H1 (cell line): ENCODE data around the gene S100PBP. TPM values are rescaled to one million over a fixed set of nuclear protein-coding genes. Genes with fewer than 3 reads are reported as not detected.
"Not testable (repeated sequence)": the region's sequence is repeated elsewhere in the genome, so short reads cannot be mapped to it uniquely, and the experiment has no call there.

ENCODE experiments used
- CTCF ChIA-PET: fragments of 300-600 bp; sonication (Branson Sonifier 250); formaldehyde crosslinking; loops from one replicate; lab custom pipeline; 2021; ENCODE audit not compliant: partially characterized antibody; lab: Charles Lee
- POLR2A ChIA-PET: fragments of 300-600 bp; sonication (Branson Sonifier 250); formaldehyde crosslinking; loops from one replicate; lab custom pipeline; 2021; ENCODE audit warnings: inconsistent platforms; ENCODE audit not compliant: partially characterized antibody; lab: Charles Lee
- DNase-seq, 2 experiments: peaks; one replicate each; pipeline versions ENCODE4 v3.0.0 to v3.0.0-alpha.2; 2010 to 2022; ENCODE audit warnings: low spot score in 2 of 2, low read depth in 1 of 2, mixed read lengths in 1 of 2
- FAIRE-seq: peaks from 2 replicates; lab custom pipeline; 2011; peaks lifted over from hg19 to GRCh38; lab: Jason Lieb, UNC
- H2AFZ ChIP-seq: 2 replicates; pipeline ENCODE4 v1.8.1; 2012; ENCODE audit warnings: low read length, inconsistent platforms
- H2AK5ac ChIP-seq: 2 replicates; pipeline ENCODE4 v1.6.1; 2013; ENCODE audit warnings: low read depth, low read length
- H2BK120ac ChIP-seq: replicated peaks from 2 replicates; pipeline ENCODE3; 2013; ENCODE audit warnings: low read depth, low read length, inconsistent platforms
- H2BK12ac ChIP-seq: 2 replicates; pipeline ENCODE4 v1.6.1; 2013; ENCODE audit warnings: low read depth, low read length
- H2BK15ac ChIP-seq: 2 replicates; pipeline ENCODE4 v1.6.1; 2013; ENCODE audit warnings: low read length
- H2BK20ac ChIP-seq: 2 replicates; pipeline ENCODE4 v1.6.1; 2013; ENCODE audit warnings: low read length
- H2BK5ac ChIP-seq: 2 replicates; pipeline ENCODE4 v1.6.1; 2013; ENCODE audit warnings: low read depth, low read length
- H3K14ac ChIP-seq: 2 replicates; pipeline ENCODE4 v1.6.1; 2013; ENCODE audit warnings: inconsistent platforms; ENCODE audit not compliant: insufficient read length
- H3K18ac ChIP-seq: 2 replicates; pipeline ENCODE4 v1.6.1; 2013; ENCODE audit warnings: low read length; ENCODE audit errors: extremely low read depth
- H3K23ac ChIP-seq: 2 replicates; pipeline ENCODE4 v1.6.1; 2013; ENCODE audit warnings: inconsistent platforms; ENCODE audit not compliant: insufficient read length
- H3K23me2 ChIP-seq: 2 replicates; pipeline ENCODE4 v1.6.1; 2013; ENCODE audit warnings: low read depth, low read length
- H3K27ac ChIP-seq: 2 replicates; pipeline ENCODE4 v1.6.1; 2011; ENCODE audit warnings: low read depth, low read length, inconsistent platforms
- H3K27me3 ChIP-seq, 4 experiments: replicated peaks in 1 of 4; 1 replicate in 1 of 4; 2 replicates in 3 of 4; pipeline versions ENCODE4 v1.6.1 to v1.8.1; 2011 to 2013; ENCODE audit warnings: low read length in 3 of 4, mild to moderate bottlenecking in 3 of 4, inconsistent platforms in 2 of 4, mixed read lengths in 2 of 4, moderate library complexity in 1 of 4; ENCODE audit not compliant: control insufficient read depth in 3 of 4, insufficient read depth in 3 of 4; ENCODE audit errors: extremely low read depth in 1 of 4
- H3K36me3 ChIP-seq, 4 experiments: 2 replicates each; pipeline versions ENCODE4 v1.6.1 to v1.8.1; 2011 to 2013; ENCODE audit warnings: mild to moderate bottlenecking in 4 of 4, low read length in 3 of 4, moderate library complexity in 2 of 4, control low read depth in 1 of 4, inconsistent platforms in 1 of 4; ENCODE audit not compliant: insufficient read depth in 4 of 4, control insufficient read depth in 2 of 4
- H3K4ac ChIP-seq: replicated peaks from 2 replicates; pipeline ENCODE3; 2013; ENCODE audit warnings: low read length, low read depth, mixed read lengths, inconsistent platforms; ENCODE audit not compliant: insufficient read length
- H3K4me1 ChIP-seq, 4 experiments: replicated peaks in 1 of 4; 1 replicate in 1 of 4; 2 replicates in 3 of 4; pipeline versions ENCODE4 v1.6.1 to v1.8.1; 2011 to 2013; ENCODE audit warnings: low read length in 3 of 4, inconsistent platforms in 2 of 4, mixed read lengths in 1 of 4; ENCODE audit not compliant: insufficient read depth in 4 of 4, control insufficient read depth in 3 of 4
- H3K4me2 ChIP-seq, 2 experiments: 2 replicates each; pipeline versions ENCODE4 v1.6.1 to v1.8.1; 2011 to 2013; ENCODE audit warnings: low read depth in 2 of 2, low read length in 2 of 2, control low read depth in 1 of 2, inconsistent platforms in 1 of 2, mild to moderate bottlenecking in 1 of 2; ENCODE audit not compliant: insufficient read depth in 1 of 2
- H3K4me3 ChIP-seq, 4 experiments: fragments of 200-600, 300-600 bp in 1 of 4; sonication (generic), shearing (Covaris generic), sonication (Bioruptor Twin) in 1 of 4; 2 replicates each; pipeline versions ENCODE4 v1.5.1 to v1.8.1; 2011 to 2016; ENCODE audit warnings: low read length in 4 of 4, low read depth in 3 of 4, control low read depth in 2 of 4, inconsistent platforms in 2 of 4, mild to moderate bottlenecking in 2 of 4, mixed read lengths in 1 of 4, moderate library complexity in 1 of 4; ENCODE audit not compliant: insufficient read depth in 2 of 4; ENCODE audit errors: extremely low read depth in 1 of 4
- H3K56ac ChIP-seq: replicated peaks from 2 replicates; pipeline ENCODE3; 2013; ENCODE audit warnings: low read depth, mild to moderate bottlenecking, mixed read lengths, low read length, inconsistent platforms; ENCODE audit not compliant: insufficient read length
- H3K79me1 ChIP-seq: 2 replicates; pipeline ENCODE4 v1.6.1; 2013; ENCODE audit warnings: low read depth, low read length, control low read depth
- H3K79me2 ChIP-seq, 2 experiments: 2 replicates each; pipeline versions ENCODE4 v1.6.1 to v1.8.1; 2012 to 2013; ENCODE audit warnings: low read length in 2 of 2, mild to moderate bottlenecking in 2 of 2, inconsistent platforms in 1 of 2; ENCODE audit not compliant: insufficient read depth in 2 of 2, control insufficient read depth in 1 of 2
- H3K9ac ChIP-seq, 4 experiments: replicated peaks in 1 of 4; 1 replicate in 1 of 4; 2 replicates in 3 of 4; pipeline versions ENCODE4 v1.6.1 to v1.8.1; 2011 to 2013; ENCODE audit warnings: low read depth in 3 of 4, low read length in 3 of 4, control low read depth in 2 of 4, mild to moderate bottlenecking in 2 of 4, moderate library complexity in 2 of 4, inconsistent platforms in 1 of 4; ENCODE audit errors: extremely low read depth in 1 of 4
- H3K9me3 ChIP-seq, 2 experiments: 2 replicates each; pipeline versions ENCODE4 v1.6.1 to v1.8.1; 2012 to 2013; ENCODE audit warnings: mild to moderate bottlenecking in 2 of 2, moderate library complexity in 2 of 2, control low read depth in 1 of 2, inconsistent platforms in 1 of 2, low read depth in 1 of 2, low read length in 1 of 2, mixed read lengths in 1 of 2; ENCODE audit not compliant: insufficient read depth in 2 of 2
- H4K20me1 ChIP-seq, 2 experiments: replicated peaks in 1 of 2; 2 replicates each; pipeline versions ENCODE3 to v1.8.1; 2011 to 2013; ENCODE audit warnings: inconsistent platforms in 2 of 2, low read length in 2 of 2, mild to moderate bottlenecking in 1 of 2; ENCODE audit not compliant: insufficient read depth in 2 of 2, control insufficient read depth in 1 of 2
- H4K5ac ChIP-seq: 2 replicates; pipeline ENCODE4 v1.6.1; 2013; ENCODE audit warnings: low read length, low read depth, mixed read lengths, inconsistent platforms; ENCODE audit not compliant: insufficient read length
- H4K8ac ChIP-seq: 2 replicates; pipeline ENCODE4 v1.8.0; 2013; ENCODE audit warnings: mild to moderate bottlenecking, moderate library complexity, low read length, inconsistent platforms; ENCODE audit not compliant: insufficient read depth; ENCODE audit errors: extremely low read depth
- H4K91ac ChIP-seq: replicated peaks from 2 replicates; pipeline ENCODE3; 2013; ENCODE audit warnings: low read length, mixed read lengths, inconsistent platforms; ENCODE audit not compliant: insufficient read length
- WGBS, 2 experiments: shearing (Covaris generic) in 1 of 2; methylation state at CpG; one replicate each; pipeline versions ENCODE4 v1.1.6 to v1.1.7; 2013 to 2015; ENCODE audit warnings: low lambda C conversion rate in 2 of 2, mixed read lengths in 2 of 2, inconsistent platforms in 1 of 2, low coverage in 1 of 2, missing lambda C conversion rate in 1 of 2; ENCODE audit not compliant: insufficient replicate concordance in 2 of 2, insufficient coverage in 1 of 2, insufficient read length in 1 of 2; ENCODE audit errors: extremely low coverage in 1 of 2, missing lambda C conversion rate in 1 of 2; 5-methylcytosine and 5-hydroxymethylcytosine counted together
- polyA plus RNA-seq, 7 experiments: library from polyadenylated mRNA; depleted of rRNA in 3 of 7; stranded (reverse) in 5 of 7; unstranded in 2 of 7; fragments of >200 nt in 5 of 7; fragments of 200-250 nt in 2 of 7; gene quantifications; 1 replicate in 5 of 7; 2 replicates in 1 of 7; 4 replicates in 1 of 7; pipeline versions ENCODE4 v1.2.1 to v1.2.3, GENCODE V29; 2011 to 2013; ENCODE audit warnings: missing spikeins in 2 of 7, mixed read lengths in 2 of 7
- total RNA-seq: library from RNA; stranded (reverse); fragmentation: NEBNext Ultra II Directional; extraction: Animal tissue kit (Norgen Biotek cat#: 25700); gene quantifications from 2 replicates; pipeline ENCODE4 v1.2.1, GENCODE V29; 2021

Gene S100PBP
- total and polyA plus RNA-seq, 2 of the 8 experiments (the other 6 are each of a cell fraction or from before 2014, with no cell fraction given), result 43.8 to 68.3 TPM

DNA sequence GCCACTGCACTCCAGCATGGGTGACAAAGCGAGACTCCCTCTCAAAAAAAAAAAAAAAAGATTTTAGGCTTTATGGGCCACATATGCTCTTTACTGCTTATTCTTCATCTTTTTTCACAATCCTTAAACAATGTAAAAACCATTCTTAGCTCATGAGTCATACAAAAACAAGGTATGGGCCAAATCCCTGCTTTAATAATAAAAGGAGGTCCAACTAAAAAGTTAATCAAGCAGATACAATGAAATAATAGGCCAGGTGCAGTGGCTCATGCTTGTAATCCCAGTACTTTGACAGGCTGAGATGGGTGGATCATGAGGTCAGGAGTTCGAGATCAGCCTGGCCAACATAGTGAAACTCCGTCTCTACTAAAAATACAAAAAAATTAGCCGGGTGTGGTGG, 21.7 kb upstream of the S100PBP start:
- H3K9ac ChIP-seq, H2BK12ac ChIP-seq, H3K14ac ChIP-seq, H3K27ac ChIP-seq, H3K23ac ChIP-seq, H3K4me3 ChIP-seq, H3K79me1 ChIP-seq, H3K23me2 ChIP-seq, H3K9me3 ChIP-seq, H3K56ac ChIP-seq, H4K5ac ChIP-seq, H2AK5ac ChIP-seq, FAIRE-seq, H3K4ac ChIP-seq, H3K4me2 ChIP-seq, H3K4me1 ChIP-seq, H2BK120ac ChIP-seq, H3K79me2 ChIP-seq, H3K27me3 ChIP-seq, H3K18ac ChIP-seq, DNase-seq, H4K91ac ChIP-seq, H2BK5ac ChIP-seq, H4K8ac ChIP-seq, H4K20me1 ChIP-seq, H2BK20ac ChIP-seq, H2AFZ ChIP-seq, H2BK15ac ChIP-seq: not testable (repeated sequence)
- ChIA-PET POLR2A (interaction anchor here (0.6 to 1.9 kb wide), 6 partner anchors 8 to 124 kb away, joined by 3 to 9 read pairs (median 3); no protein-coding TSS in a partner anchor), CTCF (interaction anchor here (0.8 to 1.1 kb wide), 3 partner anchors 21 to 79 kb away, joined by 3 to 5 read pairs (median 4); no protein-coding TSS in a partner anchor)
- WGBS, 2 experiments, result 95% methylated on average over 4 of the region's 4 CpGs; no CpG with 5 or more reads in 1 of the 2 experiments
- peaks cover 12 to 82% (median 53%) of the 10 kb centered on the region in 4 experiments for H3K36me3 ChIP-seq
